Muscle layer of duodenum (tissue), 2 donors: ENCODE measurements around the gene FCRL4.
"Not testable (repeated sequence)": the region's sequence is repeated elsewhere in the genome, so short reads cannot be mapped to it uniquely, and the experiment has no call there.

Experiments
- H3K27ac ChIP-seq: one replicate; pipeline ENCODE4 v1.7.0; 2013; ENCODE audit warnings: mild to moderate bottlenecking, low read length
- H3K27me3 ChIP-seq: one replicate; pipeline ENCODE4 v1.7.0; 2013; ENCODE audit warnings: low read depth, mild to moderate bottlenecking, control low read depth, low read length
- H3K36me3 ChIP-seq, 2 donors: one replicate each; pipeline ENCODE4 v1.7.0; 2013; ENCODE audit warnings: low read length in 2 of 2, control low read depth in 1 of 2, mild to moderate bottlenecking in 1 of 2; ENCODE audit not compliant: insufficient read depth in 2 of 2, control insufficient read depth in 1 of 2
- H3K4me1 ChIP-seq, 2 donors: one replicate each; pipeline ENCODE4 v1.7.0; 2013; ENCODE audit warnings: low read length in 2 of 2, mild to moderate bottlenecking in 2 of 2, control low read depth in 1 of 2, moderate library complexity in 1 of 2; ENCODE audit not compliant: insufficient read depth in 2 of 2, control insufficient read depth in 1 of 2
- H3K4me3 ChIP-seq, 2 donors: one replicate each; pipeline ENCODE4 v1.7.0; 2013; ENCODE audit warnings: low read length in 2 of 2, low read depth in 1 of 2, mild to moderate bottlenecking in 1 of 2
- H3K9me3 ChIP-seq, 2 donors: one replicate each; pipeline ENCODE4 v1.7.0; 2013; ENCODE audit warnings: low read length in 2 of 2, control low read depth in 1 of 2, mild to moderate bottlenecking in 1 of 2; ENCODE audit not compliant: control insufficient read depth in 1 of 2
- donor health status: healthy.

The FCRL4 gene

GRCh38 chr1:157548081-157548480, 49.8 kb downstream of the FCRL4 start:
- H3K4me1 ChIP-seq, H3K4me3 ChIP-seq, H3K9me3 ChIP-seq, H3K27me3 ChIP-seq, H3K36me3 ChIP-seq, H3K27ac ChIP-seq: not testable (repeated sequence)

- Histone ChIP-seq H3K36me3 (no peaks in the 10 kb centered on the region), H3K4me3 (no peak overlapping the region), H3K27ac (no peak overlapping the region)
Measured at GRCh38 chr1:157542676-157543075, 55.2 kb downstream of the FCRL4 start.

GRCh38 chr1:157540852-157541251, 57.0 kb downstream of the FCRL4 start:
- Histone ChIP-seq H3K4me3 (no peak overlapping the region), H3K27ac (no peak overlapping the region), H3K4me1 (no peaks in the 10 kb centered on the region), H3K9me3 (peaks cover 0 to 4% of the 10 kb centered on the region in 2 donors), H3K27me3 (no peaks in the 10 kb centered on the region), H3K36me3 (no peaks in the 10 kb centered on the region)

More at GRCh38 chr1:157542676-157543075, 55.2 kb downstream of the FCRL4 start:
- H3K4me1 ChIP-seq = no peaks in the 10 kb centered on the region
- H3K9me3 ChIP-seq = no peaks in the 10 kb centered on the region
- H3K27me3 ChIP-seq = no peaks in the 10 kb centered on the region

- Histone ChIP-seq H3K36me3 (no peaks in the 10 kb centered on the region), H3K9me3 (peaks cover 0 to 4% of the 10 kb centered on the region in 2 donors), H3K4me3 (no peak overlapping the region), H3K4me1 (no peaks in the 10 kb centered on the region), H3K27me3 (no peaks in the 10 kb centered on the region), H3K27ac (no peak overlapping the region)
Measured at GRCh38 chr1:157540160-157540748, 57.6 kb downstream of the FCRL4 start.

GRCh38 chr1:157539568-157539967, 58.3 kb downstream of the FCRL4 start:
- no peak overlapping the region for H3K27ac ChIP-seq
- no peak overlapping the region for H3K4me3 ChIP-seq
- H3K4me1 ChIP-seq = no peaks in the 10 kb centered on the region
- H3K9me3 ChIP-seq = peaks cover 0 to 4% of the 10 kb centered on the region in 2 donors
- no peaks in the 10 kb centered on the region for H3K27me3 ChIP-seq
- H3K36me3 ChIP-seq = no peaks in the 10 kb centered on the region

GRCh38 chr1:157532569-157532968, 65.3 kb downstream of the FCRL4 start:
- H3K4me3 ChIP-seq = no peak overlapping the region
- H3K9me3 ChIP-seq = peaks cover 0 to 4% of the 10 kb centered on the region in 2 donors
- H3K27ac ChIP-seq = no peak overlapping the region
- no peaks in the 10 kb centered on the region for H3K36me3 ChIP-seq
- H3K27me3 ChIP-seq = no peaks in the 10 kb centered on the region
- no peaks in the 10 kb centered on the region for H3K4me1 ChIP-seq

GRCh38 chr1:157523774-157524493, 74.0 kb downstream of the FCRL4 start:
- Histone ChIP-seq H3K9me3 (no peaks in the 10 kb centered on the region), H3K36me3 (no peaks in the 10 kb centered on the region), H3K4me1 (no peaks in the 10 kb centered on the region), H3K4me3 (no peak overlapping the region), H3K27ac (no peak overlapping the region), H3K27me3 (no peaks in the 10 kb centered on the region)
